T-helper 22 cell (primary cell): ENCODE measurements around the gene CHN2.

Experiments
- DNase-seq: peaks from one replicate; pipeline ENCODE4 v3.0.0-alpha.2; 2020; ENCODE audit warnings: low read depth

The CHN2 gene

GRCh38 chr7:29432721-29433120 is 238.1 kb downstream of the CHN2 start:
- no peak for DNase-seq

GRCh38 chr7:29434380-29434768 is 239.8 kb downstream of the CHN2 start:
- no peak for DNase-seq

GRCh38 chr7:29435167-29435566 is 240.6 kb downstream of the CHN2 start:
- no peak for DNase-seq

GRCh38 chr7:29435902-29436301 is 241.3 kb downstream of the CHN2 start:
- no peak for DNase-seq

- DNase-seq, result no peak
Measured at GRCh38 chr7:29442146-29442545, 247.6 kb downstream of the CHN2 start.

GRCh38 chr7:29443552-29443951 is 249.0 kb downstream of the CHN2 start:
- no peak for DNase-seq

DNA sequence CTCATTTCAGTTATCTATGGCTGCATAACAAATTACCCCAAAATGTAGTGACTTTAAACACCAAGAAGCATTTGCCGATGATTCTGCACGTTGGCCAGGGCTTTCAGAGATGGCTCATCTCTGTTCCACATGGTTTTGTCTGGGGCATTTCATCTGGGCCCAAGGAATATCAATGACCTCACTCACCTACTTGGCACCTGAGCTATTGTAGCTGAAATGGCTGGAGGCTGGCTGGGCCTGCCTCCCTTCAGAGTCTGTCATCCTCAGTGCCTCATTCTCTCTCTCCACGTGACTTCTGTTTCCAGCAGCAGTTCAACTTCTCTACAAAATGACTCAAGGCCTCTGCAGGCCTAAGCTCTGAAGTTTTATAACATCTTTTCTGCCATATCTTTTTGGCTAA is 249.7 kb downstream of the CHN2 start:
- DNase-seq, result no peak

GRCh38 chr7:29445736-29446135 is 251.2 kb downstream of the CHN2 start:
- no peak for DNase-seq

DNA sequence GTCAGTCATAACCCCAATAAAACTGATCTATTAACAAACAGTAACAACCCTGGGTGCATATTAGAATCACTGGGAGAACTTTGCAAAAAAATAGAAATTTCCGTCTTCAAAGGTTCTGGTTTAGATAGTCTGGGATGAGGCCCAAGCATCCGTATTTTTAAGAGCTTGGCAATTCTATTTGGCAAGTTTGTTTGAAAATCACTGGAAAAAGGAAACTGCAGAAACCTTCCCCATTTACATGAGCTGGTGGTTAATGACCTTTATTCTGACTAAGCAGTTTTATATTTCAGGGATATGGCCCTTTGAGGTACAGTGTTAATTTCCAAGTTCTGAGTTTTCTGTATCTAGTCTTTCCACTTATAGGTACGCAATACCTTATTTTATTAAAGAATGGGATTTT is 253.3 kb downstream of the CHN2 start:
- DNase-seq, result no peak

DNA sequence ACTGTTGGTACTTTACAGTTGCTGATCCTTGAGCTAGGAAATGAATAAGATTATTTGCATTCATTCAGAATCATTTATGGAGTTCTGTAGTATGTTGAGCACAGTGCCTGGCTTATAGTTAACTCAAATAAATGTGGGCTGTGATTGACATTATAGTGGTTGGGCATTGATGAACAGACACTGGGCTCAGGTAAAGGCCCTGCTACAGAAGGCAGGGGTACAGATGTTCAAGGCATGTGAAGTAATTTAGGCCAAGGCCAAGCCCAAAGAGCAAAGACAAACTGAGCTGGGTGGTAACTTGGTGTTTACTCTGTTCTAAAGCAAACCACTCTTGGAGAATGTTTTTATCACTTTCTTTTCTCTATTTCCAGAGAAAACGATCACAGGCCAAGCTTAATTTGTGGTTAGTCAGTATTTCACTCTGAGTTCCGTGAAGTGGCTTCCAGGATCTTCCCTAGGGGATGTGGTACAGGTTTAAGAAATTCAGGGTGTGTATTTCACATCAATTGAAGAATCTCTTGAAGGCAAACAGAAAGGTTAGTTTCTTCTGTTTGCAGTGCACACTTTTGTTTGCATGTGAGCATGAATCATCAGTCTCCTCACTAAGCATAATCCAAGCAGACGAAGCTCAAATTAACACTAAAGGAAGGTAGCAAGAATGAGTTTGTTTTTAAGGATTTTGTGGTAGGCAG is 255.1 kb downstream of the CHN2 start:
- no peak for DNase-seq

DNA sequence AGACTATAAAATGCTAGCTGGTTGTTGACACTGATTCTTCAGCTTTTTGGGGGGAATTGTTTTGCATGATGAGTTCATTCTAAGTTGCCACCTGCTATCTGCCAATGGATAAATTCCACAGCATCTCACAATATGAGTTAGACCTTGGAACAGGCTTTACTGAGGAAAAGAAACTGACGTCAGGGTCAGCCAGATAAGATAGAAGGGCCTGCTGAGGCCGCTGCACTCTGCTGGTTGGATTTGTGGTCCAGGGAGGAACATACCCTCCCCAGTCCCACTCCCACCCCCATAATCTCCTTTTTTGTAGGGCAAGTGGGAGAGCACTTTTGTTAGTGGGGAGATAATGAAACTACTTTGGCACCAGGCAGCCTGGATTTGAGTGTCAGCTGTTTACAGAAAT is 258.4 kb downstream of the CHN2 start:
- DNase-seq, result no peak

DNA sequence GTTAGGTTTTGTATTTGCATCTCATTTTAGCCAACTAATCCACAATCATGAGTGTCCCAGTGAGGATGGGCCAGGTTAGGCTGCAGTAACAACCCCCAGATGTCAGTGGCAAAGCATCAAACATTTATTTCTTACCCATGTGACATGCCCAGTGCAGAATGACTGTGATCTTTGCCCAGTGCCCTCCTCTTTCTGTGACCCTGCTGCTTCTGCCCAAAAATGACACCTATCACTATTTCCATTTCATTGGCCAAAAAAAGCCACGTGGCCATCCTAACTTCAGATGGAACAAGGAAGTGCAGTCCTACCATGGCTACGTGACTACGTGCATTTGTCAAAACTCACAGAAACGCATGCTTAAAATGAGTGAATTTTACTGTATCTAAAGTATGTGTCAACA is 259.9 kb downstream of the CHN2 start:
- no peak for DNase-seq

- DNase-seq, result no peak
Measured at GRCh38 chr7:29454899-29455451, 260.4 kb downstream of the CHN2 start.

DNA sequence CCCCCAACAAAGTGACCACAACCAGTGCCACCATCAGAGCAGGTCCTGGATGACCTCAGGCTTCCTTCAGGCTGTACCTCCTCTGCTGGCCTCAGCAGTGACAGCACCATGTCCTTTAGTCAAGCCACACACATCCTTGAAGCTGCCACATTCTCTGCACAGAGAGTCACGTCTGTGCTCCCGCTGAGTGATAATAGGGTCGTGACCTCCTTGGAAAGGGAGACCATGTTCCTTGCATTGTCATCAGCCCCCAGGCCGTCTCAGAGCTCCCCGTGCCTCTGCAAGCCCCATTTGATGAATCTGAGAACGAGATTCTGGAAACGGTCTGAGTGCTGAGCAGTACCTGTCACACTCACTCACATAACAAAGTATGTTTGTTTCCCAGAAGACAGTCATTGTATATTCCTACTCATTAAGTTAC is 262.6 kb downstream of the CHN2 start:
- no peak for DNase-seq

DNA sequence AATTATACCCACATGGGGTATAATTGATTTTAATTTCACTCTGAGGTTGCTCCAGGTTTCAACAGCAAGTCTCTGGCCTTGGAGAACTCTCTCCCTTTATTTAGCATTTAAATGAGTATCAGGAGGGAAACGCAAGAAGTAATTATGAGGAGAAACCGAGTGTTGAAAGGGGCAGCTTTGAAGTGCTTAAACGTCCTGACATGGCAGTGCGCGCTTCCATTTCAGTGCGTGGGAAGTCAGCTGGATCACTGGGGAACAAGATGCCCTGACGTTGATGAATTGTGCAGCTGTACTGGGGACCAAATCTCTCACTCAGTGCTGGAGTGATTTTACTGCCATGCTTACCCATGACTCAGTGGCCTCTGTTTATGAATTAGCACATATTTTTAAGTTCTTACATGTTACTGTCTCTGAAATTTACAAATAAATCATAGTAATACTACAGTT is 263.0 kb downstream of the CHN2 start:
- no peak for DNase-seq

DNA sequence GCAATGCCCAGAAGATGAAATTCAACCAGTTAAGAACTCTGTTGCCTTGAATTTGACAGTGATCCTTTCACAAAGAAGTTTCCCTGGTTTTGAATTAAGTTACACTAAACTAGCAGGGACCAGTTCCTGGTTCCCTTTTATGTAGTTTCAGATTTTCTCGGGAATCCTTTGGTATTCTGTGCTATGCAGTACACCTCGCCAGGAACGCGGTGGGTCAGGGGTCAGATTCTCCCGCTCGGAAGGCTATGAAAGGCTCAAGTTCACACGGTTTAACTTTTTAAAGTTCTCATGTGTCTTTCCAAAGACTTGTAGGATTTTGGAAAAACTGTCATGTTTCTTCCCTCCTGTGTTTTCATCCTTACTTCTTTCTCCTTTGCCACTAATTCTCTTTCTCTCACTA is 264.4 kb downstream of the CHN2 start:
- DNase-seq, result no peak

- DNase-seq, result no peak
Measured at GRCh38 chr7:29459589-29459988, 265.0 kb downstream of the CHN2 start.

GRCh38 chr7:29461996-29462395 is 267.4 kb downstream of the CHN2 start:
- DNase-seq, result no peak

DNA sequence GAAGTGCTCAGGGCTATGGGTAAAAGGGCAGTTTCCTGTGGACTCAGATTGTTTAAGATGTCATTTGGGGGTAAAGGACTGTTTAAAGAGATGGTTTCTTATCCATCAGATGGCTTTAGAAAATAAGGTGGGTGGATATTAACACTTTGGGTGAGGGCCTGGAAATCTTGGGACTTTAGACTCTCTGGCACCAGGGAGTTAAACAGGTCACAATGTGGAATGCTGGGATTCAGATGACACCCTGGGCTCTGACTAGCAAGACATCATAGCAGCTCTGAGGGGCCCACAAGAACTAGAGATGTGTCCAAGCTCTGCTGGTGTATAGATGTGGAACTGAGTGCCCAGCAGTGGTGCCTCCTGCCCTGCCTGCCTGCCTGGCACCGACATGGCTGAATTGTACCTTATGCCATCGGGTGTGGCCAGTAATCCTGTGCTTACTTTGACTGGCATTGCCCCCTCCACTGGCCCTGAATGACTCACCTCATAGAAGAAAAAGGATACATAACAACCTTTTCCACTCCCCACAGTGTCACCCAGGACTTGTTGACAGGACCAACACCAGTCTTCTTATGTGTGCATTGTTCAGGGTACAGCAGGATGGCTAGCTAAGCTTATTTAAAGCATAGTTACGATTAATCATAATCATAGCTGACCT is 269.1 kb downstream of the CHN2 start:
- DNase-seq, result no peak

DNA sequence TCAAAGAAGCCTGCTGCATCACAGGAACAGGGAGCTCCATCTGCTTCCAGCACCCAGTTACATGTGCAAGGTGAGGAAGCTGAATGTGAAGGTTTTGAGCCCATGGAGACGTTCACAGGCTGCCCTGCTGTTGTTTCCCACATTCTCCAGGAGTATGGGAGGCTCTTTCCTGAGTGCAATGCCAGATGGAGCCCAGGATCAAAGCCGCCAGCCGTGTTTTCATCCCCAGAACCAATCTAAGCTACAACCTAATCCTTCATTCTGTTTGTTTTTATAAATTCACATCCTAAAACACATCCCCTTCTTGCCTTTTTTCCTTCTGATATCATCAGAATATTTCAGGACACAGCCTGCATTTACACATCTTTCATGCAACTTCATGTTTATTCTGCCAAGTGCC is 270.2 kb downstream of the CHN2 start:
- no peak for DNase-seq

DNA sequence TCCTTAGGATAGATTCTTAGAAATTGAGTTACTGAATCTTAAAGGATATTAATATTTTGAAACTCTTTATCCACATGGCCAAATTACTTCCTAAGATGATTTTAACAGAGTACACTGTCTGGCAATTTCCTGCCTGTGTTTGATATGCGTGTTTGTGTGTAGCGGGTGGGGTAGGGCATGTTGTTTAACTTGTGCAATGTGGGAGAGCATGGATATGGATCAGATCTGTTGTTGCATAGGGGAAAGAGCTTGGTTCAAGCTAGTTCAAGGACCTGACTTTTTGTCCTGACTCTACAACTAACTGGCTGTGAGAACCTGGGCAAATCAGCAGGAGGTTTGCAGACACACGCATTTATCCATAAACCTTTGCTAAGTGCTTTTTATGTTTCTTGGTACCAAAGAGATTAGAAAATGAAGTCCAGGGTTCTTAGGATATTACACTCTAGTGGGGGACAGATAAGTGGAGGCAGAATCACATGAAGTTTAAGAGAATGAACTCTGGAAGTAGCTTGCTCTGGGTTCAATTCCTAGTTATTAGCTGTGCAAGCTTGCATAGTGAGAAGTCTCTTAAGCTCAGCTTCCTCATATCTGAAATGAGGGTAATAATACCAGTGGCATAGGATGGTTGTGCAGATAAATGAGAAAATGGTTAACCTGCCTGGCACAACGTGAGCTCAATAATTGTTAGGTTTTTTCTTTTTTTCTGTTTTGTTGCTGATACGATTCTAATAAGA is 272.8 kb downstream of the CHN2 start:
- no peak for DNase-seq

DNA sequence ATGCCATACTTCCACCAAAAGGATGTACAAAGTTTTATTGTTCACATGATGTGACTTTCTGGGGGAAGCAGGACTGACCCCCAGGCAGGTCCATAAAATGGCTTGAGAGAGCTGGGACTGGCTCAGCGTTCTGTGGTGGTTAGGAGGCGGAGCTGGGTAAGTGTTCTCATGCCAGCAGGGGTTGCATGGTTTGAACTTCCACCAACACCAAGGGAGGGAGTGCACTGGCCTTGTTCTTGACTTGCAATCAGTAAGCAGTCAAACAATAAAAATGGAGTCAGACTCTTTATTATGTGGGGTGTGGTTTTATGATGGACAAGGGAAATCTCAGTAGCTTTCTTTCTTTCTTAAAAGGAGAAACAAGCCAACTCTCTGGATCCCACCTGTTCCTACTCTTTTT is 273.6 kb downstream of the CHN2 start:
- no peak for DNase-seq

DNA sequence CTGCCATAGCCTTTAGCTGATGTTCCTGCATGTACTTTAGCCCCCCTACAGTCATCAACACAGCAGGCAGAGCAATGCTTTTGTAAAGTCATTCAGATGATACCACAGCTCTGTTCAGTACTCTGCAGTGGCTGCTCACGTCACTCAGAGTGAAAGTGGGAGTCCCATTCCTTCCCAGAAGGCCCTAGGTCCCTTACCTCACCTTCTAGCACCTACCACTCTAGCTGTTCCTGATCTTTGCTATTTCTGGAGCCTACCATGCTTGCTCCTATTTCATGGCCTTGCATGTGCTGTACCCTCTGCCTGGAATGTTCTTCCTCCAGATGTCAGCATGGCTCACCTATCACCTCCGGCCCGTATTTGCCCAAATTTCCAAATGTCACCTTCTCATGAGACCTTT is 274.7 kb downstream of the CHN2 start:
- DNase-seq, result no peak
